Raji (cell line): ENCODE measurements around the gene TBC1D5.

Source experiments
- POLR2A ChIP-seq: IDR thresholded peaks from 2 replicates; pipeline ENCODE4 v1.6.1; 2011; ENCODE audit warnings: low read depth, low read length, control low read depth; ENCODE audit not compliant: insufficient read depth

TBC1D5 gene

DNA sequence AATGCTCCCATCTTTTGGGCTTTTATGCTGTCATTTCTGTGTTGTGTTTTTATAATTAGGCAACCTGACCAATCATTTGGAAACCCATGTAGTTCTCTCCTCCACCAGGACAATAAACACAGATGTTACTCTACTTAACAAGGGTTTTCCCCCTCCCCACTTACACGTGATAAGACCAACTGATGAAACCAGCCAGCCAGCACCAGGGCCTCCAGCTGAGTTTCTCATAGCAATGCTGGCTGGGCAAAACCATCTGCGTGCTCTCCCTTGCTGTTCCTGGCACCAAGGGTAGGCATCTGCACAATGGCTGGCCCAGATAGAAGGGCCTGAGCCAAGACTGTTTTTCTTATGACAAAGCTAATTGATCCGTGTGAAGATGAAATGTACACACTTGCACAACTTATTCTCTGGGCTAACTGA, 547.2 kb downstream of the TBC1D5 start:
- TF ChIP-seq POLR2A, result peak; percentile 20; the same call in 1 of the 2 replicates

DNA sequence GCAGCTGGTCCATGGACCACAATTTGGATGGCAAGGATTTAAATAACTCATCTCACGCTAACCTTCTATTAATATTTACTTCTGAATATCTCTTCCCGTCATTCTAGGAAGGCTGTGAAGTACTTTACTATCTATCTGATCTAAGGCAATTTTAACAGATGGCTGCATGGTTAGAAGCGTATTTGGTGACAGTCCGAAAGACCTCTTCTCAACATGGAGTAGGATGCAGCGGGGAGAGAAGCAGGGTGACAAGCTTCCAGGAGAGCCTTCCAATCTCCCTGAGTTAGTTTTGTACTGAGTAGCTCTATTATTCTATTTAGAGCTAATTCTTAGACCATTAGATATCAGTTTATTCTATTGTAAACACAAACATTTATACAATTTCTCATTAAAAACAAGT, 548.3 kb downstream of the TBC1D5 start:
- no peak for TF ChIP-seq POLR2A

DNA sequence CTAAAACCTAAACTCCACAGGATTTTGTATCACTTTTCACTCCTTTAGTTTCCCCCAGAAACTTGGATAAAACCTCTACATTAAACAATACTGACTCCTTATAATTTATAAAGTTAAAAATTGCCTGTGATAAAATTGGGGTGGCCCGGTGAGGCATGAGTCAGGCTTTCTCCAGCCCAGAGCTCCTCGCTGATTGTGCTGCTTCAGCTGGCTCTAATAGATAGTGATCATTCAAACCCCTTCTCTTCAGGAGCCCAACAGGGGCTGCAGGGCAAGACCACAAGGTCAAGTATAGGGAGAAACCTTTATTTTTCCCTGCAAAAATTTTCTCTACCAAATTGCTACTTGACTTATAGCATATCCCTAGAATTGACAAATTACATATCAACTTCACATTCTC, 549.4 kb downstream of the TBC1D5 start:
- no peak for TF ChIP-seq POLR2A

GRCh38 chr3:17190353-17191078, 551.9 kb downstream of the TBC1D5 start:
- TF ChIP-seq POLR2A, result no peak

DNA sequence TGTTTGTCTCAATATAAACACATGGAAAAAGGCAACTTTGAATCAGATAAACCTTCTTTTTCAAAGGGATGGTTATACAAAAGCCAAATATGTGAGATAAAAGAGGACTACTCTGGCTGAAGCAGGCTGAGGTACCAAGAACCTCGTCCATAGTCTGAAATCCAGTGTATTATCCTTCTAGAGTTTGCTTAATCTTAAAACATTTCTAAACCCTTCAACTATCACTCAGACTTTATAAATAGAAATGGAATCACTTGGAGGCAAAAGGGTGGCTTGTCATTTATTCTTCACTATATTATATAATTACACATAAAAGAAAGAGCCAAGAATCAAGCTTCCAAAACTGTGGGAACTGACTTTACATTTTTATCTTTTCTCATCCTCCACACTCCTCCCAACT, 554.1 kb downstream of the TBC1D5 start:
- TF ChIP-seq POLR2A, result no peak

DNA sequence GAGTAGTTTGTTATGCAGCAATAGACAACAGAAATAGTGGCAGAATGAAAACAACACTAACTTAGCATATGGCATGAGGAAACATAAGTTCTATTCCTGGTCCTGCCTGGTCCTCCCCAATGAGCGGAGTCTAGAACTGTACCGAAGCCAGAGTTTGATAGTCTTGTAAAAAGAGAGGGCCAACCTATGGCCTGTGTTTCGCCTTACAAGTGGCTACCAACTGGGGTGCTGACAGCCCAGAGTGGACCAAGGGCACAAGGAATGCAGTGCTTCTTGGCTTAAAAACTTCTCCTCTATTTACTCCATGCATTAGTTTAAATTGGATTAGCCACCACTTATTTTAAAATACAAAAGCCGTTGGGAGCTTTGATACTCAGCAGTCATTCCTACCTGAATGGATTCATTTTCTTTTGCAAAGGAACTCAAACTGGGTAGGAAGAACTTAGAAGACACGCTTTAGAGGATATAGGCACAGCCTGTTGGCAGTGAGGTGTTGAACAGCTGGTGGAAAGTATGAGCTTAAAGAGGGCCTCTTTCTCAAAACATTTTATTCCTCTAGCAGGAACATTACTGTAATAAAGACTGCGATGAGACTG, 554.7 kb downstream of the TBC1D5 start:
- TF ChIP-seq POLR2A, result no peak

- TF ChIP-seq POLR2A, result no peak
Observed at GRCh38 chr3:17183951-17184550, 558.4 kb downstream of the TBC1D5 start.

GRCh38 chr3:17182166-17182565, 560.3 kb downstream of the TBC1D5 start:
- TF ChIP-seq POLR2A, result no peak

- no peak for TF ChIP-seq POLR2A
Observed at GRCh38 chr3:17181413-17181907, 561.0 kb downstream of the TBC1D5 start.

- no peak for TF ChIP-seq POLR2A
Observed at GRCh38 chr3:17179381-17180205, 562.8 kb downstream of the TBC1D5 start.

DNA sequence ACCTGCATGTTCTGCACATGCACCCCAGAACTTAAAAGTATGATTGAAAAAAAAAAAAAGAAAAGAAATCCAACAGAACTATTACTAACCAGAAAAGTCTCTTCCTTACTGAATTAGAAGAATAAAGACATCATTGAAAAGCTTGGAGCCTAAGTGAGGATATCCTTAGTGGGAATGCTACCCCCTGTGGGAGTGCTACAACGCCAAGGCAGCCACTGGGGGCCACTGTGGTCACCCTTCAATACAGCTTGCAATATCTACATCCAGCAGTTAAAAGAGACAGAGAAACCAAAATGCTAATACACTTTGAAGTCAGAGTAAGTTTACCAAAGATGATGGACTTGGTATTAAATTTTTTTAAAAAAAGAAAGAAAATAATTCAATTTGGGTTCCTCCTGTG, 565.7 kb downstream of the TBC1D5 start:
- TF ChIP-seq POLR2A, result no peak

DNA sequence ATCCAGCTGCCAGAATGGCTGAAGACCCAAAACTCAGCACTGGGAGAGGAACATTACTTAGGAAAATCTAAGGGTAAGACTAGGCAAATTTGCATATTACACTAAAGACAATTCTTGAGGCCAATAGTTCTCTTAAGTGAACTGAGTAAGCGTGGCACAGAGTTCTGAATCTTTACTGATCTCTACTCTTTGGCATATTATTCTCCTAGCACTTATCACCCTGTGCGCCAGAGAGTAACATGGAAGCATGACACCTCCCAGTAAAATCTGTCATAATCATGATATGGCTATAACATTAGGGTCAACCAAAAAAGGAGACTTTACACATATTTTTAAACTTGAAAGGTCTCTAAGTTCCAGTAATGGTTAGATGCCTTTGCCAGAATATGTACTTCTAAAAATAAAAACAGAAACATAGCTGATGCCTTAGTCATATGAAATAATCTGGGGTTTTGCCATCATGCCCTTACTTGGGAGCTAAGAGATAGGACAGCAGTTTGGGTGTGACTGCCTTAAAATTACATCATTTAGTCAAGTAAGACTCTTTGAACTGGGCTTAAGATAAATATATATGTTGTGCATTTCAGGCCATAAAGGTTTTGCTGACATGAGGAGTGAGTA, 567.1 kb downstream of the TBC1D5 start:
- TF ChIP-seq POLR2A, result no peak

GRCh38 chr3:17166369-17166768, 576.1 kb downstream of the TBC1D5 start:
- TF ChIP-seq POLR2A, result no peak

DNA sequence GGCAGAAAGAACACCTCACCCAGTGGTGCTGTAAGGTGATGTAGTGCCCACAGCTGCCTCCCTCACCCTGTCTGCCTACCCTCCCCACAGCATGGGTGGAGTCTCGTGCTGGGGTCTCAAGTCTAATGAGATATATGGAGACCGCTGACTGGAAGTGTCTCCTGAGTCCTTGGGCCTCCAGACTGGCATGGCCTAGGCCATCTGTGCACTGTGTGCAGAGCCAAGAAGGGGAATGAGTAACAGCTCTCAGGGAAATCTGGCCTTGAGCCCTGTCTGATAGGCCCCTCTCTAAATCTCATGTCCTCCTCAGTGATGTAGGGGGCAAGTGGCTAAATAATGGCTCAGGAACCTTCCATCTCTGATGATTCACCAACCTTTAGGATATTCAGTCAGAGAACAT, 580.3 kb downstream of the TBC1D5 start:
- TF ChIP-seq POLR2A, result no peak

- TF ChIP-seq POLR2A, result no peak
Observed at GRCh38 chr3:17160597-17160996, 581.8 kb downstream of the TBC1D5 start.

- no peak for TF ChIP-seq POLR2A
Observed at GRCh38 chr3:17158941-17159682, 583.3 kb downstream of the TBC1D5 start.
